HepG2 (cell line): ENCODE data around the gene CBL. TPM values are rescaled to one million over a fixed set of nuclear protein-coding genes. Genes with fewer than 3 reads are reported as not detected.

Experiments used
- ATAC-seq: fragments of 200-7000 bp; cut with Tn5 transposase; 3 replicates; pipeline ENCODE4 v1.9.1; 2020; ENCODE audit warnings: mild to moderate bottlenecking, moderate library complexity
- BruUV-seq: library from RNA; stranded (reverse); fragments of 400-500 nt; replicated peaks from 2 replicates; lab custom pipeline; 2021; lab: Mats Ljungman, UMichigan
- CTCF ChIA-PET: fragments of 300-600 bp; formaldehyde crosslinking; extraction: SDS; loops from one replicate; lab custom pipeline; 2021; ENCODE audit warnings: low total read pairs, inconsistent platforms, low intra/inter-chr PET ratio; lab: Yijun Ruan, JAX
- POLR2A ChIA-PET: fragments of 350-600 bp; sonication (Branson Sonifier 250); formaldehyde crosslinking; loops from one replicate; lab custom pipeline; 2020; ENCODE audit warnings: antibody characterized with exemption, inconsistent platforms; lab: Yijun Ruan, JAX
- DNase-seq: peaks from one replicate; pipeline ENCODE4 v3.0.0-alpha.2; 2015; ENCODE audit warnings: low spot score
- FAIRE-seq: peaks from 3 replicates; lab custom pipeline; 2011; peaks lifted over from hg19 to GRCh38; lab: Jason Lieb, UNC
- H2AFZ ChIP-seq: one replicate; pipeline ENCODE4 v1.6.1; 2011; ENCODE audit warnings: low read length, inconsistent platforms
- H3K27ac ChIP-seq: fragments of 300-600 bp; 3 replicates; pipeline ENCODE4 v1.8.0; 2011; ENCODE audit warnings: mixed run types, mild to moderate bottlenecking, mixed read lengths, low read length, inconsistent platforms; ENCODE audit not compliant: insufficient read depth; ENCODE audit errors: extremely low read length
- H3K27me3 ChIP-seq, 2 experiments: fragments of 200-600 bp in 1 of 2; 2 replicates in 1 of 2; 3 replicates in 1 of 2; pipeline versions ENCODE4 v1.6.0 to v1.8.0; 2011; ENCODE audit warnings: low read length in 2 of 2, mild to moderate bottlenecking in 2 of 2, moderate library complexity in 2 of 2, inconsistent platforms in 1 of 2; ENCODE audit not compliant: insufficient read depth in 2 of 2, control insufficient read depth in 1 of 2
- H3K36me3 ChIP-seq, 2 experiments: fragments of 200-600 bp in 1 of 2; replicated peaks in 1 of 2; 2 replicates in 1 of 2; 3 replicates in 1 of 2; pipeline versions ENCODE4 v1.5.1 to v1.8.0; 2011; ENCODE audit warnings: low read length in 2 of 2, inconsistent platforms in 1 of 2; ENCODE audit not compliant: insufficient read depth in 2 of 2, control insufficient read depth in 1 of 2
- H3K4me1 ChIP-seq: 2 replicates; pipeline ENCODE4 v1.5.1; 2012; ENCODE audit warnings: low read length, inconsistent platforms; ENCODE audit not compliant: insufficient read depth
- H3K4me2 ChIP-seq: 2 replicates; pipeline ENCODE4 v1.6.0; 2011; ENCODE audit warnings: low read depth, low read length, inconsistent platforms
- H3K4me3 ChIP-seq, 3 experiments: fragments of 200-600 bp in 1 of 3; sonication (generic), shearing (Covaris generic) in 1 of 3; replicated peaks in 1 of 3; 2 replicates each; pipeline ENCODE4 v1.5.1; 2011 to 2016; ENCODE audit warnings: low read length in 3 of 3, inconsistent platforms in 2 of 3, low read depth in 2 of 3, mild to moderate bottlenecking in 2 of 3, control low read depth in 1 of 3, mixed read lengths in 1 of 3; ENCODE audit not compliant: insufficient read depth in 1 of 3
- H3K79me2 ChIP-seq: one replicate; pipeline ENCODE4 v1.6.1; 2011; ENCODE audit warnings: low read length, inconsistent platforms; ENCODE audit not compliant: insufficient read depth
- H3K9ac ChIP-seq: 2 replicates; pipeline ENCODE4 v1.6.0; 2011; ENCODE audit warnings: mild to moderate bottlenecking, low read depth, low read length, inconsistent platforms; ENCODE audit not compliant: insufficient read depth
- H3K9me3 ChIP-seq: 2 replicates; pipeline ENCODE4 v1.5.1; 2012; ENCODE audit warnings: mild to moderate bottlenecking, low read length
- H4K20me1 ChIP-seq: 2 replicates; pipeline ENCODE4 v1.6.0; 2011; ENCODE audit warnings: inconsistent platforms, mild to moderate bottlenecking, low read length, moderate library complexity; ENCODE audit not compliant: insufficient read depth
- ARHGAP35 ChIP-seq: sonication (generic); formaldehyde crosslinking; IDR thresholded peaks from 2 replicates; pipeline ENCODE4 v1.9.0; 2022; ENCODE audit warnings: mild to moderate bottlenecking, inconsistent platforms, moderate library complexity, missing genetic modification reagents, borderline replicate concordance
- ASH2L ChIP-seq: fragments of 300-600, 200-600 bp; sonication (generic); IDR thresholded peaks from 2 replicates; pipeline ENCODE4 v1.7.0; 2017; ENCODE audit warnings: low read depth, mild to moderate bottlenecking, moderate library complexity, mixed read lengths, low read length; ENCODE audit not compliant: insufficient read length
- ZMYM3 ChIP-seq: sonication (generic); formaldehyde crosslinking; IDR thresholded peaks from 2 replicates; pipeline ENCODE4 v1.5.1; 2020; ENCODE audit warnings: mild to moderate bottlenecking, missing genetic modification reagents
- WGBS: methylation state at CpG from one replicate; pipeline ENCODE4 v1.1.6; 2017; ENCODE audit warnings: low lambda C conversion rate; 5-methylcytosine and 5-hydroxymethylcytosine counted together
- in situ Hi-C: cut with HindIII; loops from 2 replicates; pipeline ENCODE4 v1.10.0; 2017; ENCODE audit warnings: low pct_unique_long_range_greater_than_20kb; ENCODE audit not compliant: extremely low pct_ligation_motif_present
- intact Hi-C: fragments of 100-400 bp; cut with micrococcal nuclease; formaldehyde crosslinking; loops from one replicate; pipeline ENCODE4 v1.10.0; 2022; ENCODE audit not compliant: unreplicated experiment
- polyA plus RNA-seq, 8 experiments: library from polyadenylated mRNA; depleted of rRNA in 3 of 8; stranded (reverse) in 7 of 8; unstranded in 1 of 8; fragments of >200 nt; fragmentation: Illumina TruSeq in 4 of 8; extraction: Trizol in 4 of 8; gene quantifications; 2 replicates each; pipeline versions ENCODE4 v1.2.1 to v1.2.3, GENCODE V29; 2011 to 2016; ENCODE audit warnings: low read depth in 4 of 8, missing spikeins in 1 of 8, mixed read lengths in 1 of 8; ENCODE audit not compliant: insufficient read depth in 1 of 8
- total RNA-seq, 5 experiments: library from RNA; depleted of rRNA; stranded (reverse); fragments of >200 nt; fragmentation: Illumina TruSeq; extraction: Trizol; gene quantifications; 2 replicates each; pipeline ENCODE4 v1.2.3, GENCODE V29; 2016; ENCODE audit warnings: low read depth in 1 of 5
- TF ChIP-seq, protein P1 (sequence below): fragments of 450-650 bp; IDR thresholded peaks from 2 replicates; pipeline ENCODE4 v1.6.1; 2017
- TF ChIP-seq, protein P2 (sequence below): sonication (generic); formaldehyde crosslinking; IDR thresholded peaks from 2 replicates; pipeline ENCODE4 v1.8.0; 2023; ENCODE audit warnings: mild to moderate bottlenecking, missing genetic modification reagents
- TF ChIP-seq, protein P3 (sequence below): IDR thresholded peaks from 2 replicates; pipeline ENCODE4 v1.6.1; 2016; ENCODE audit warnings: low read depth, borderline replicate concordance
- TF ChIP-seq, protein P4 (sequence below): sonication (generic); formaldehyde crosslinking; IDR thresholded peaks from 2 replicates; pipeline ENCODE4 v1.9.0; 2021; ENCODE audit warnings: missing genetic modification reagents, borderline replicate concordance

Gene CBL
- total and polyA plus RNA-seq, 2 of the 13 experiments (the other 11 are each of a cell fraction or from before 2014, with no cell fraction given), result 6.6 to 7.4 TPM

DNA sequence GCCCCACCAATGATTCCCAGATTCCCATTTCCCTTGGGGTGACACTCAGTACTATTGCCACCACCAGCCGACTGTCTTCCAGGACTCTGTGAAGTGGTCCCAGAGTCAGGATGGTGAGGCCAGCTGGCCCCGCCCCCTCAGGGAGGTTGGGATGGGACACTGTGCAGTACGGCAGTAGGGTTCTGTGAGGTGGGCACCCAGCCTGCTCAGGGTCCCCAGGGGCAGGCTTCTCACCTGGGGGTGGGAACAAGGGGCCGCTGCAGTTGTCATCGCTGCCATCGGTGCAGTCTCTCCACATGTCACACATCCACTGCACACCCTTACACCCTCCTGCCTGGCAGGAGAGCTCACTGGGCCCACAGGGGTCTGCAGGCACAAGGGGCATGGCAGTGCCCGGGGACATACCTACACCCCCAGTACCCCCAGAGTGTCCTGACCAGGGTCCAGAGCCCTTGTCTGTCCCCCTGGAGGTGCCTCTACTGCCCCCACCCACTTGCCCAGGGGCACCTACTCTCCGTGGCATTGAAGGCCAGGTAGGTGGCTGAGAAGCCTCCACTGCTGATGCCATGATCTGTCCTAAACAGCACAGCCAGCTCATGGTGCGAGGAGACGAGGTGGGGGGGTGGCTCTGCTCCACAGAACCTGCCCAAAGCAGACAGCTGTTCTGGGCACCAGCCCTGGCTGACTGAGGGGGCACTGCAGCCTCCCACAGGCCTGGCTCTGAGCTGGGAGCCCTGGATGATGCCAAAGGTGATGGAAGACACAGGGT lies 136.4 kb downstream of the CBL start:
- Histone ChIP-seq H4K20me1 (peaks cover 4% of the 10 kb centered on the region; the same call in 1 of the 2 replicates), H3K79me2 (no peaks in the 10 kb centered on the region), H3K27ac (no peak overlapping the region), H2AFZ (no peak overlapping the region), H3K9me3 (no peaks in the 10 kb centered on the region), H3K27me3 (peaks cover 2 to 56% of the 10 kb centered on the region in 2 experiments; a peak in 4 of 5 replicates), H3K4me3 (no peak overlapping the region), H3K4me1 (peaks cover 38% of the 10 kb centered on the region), H3K4me2 (no peak overlapping the region), H3K9ac (no peak overlapping the region), H3K36me3 (no peaks in the 10 kb centered on the region)
- ATAC-seq, result no peak
- DNase-seq, result no peak
- CTCF ChIA-PET, result no interaction called here
- TF ChIP-seq, protein P1, sequence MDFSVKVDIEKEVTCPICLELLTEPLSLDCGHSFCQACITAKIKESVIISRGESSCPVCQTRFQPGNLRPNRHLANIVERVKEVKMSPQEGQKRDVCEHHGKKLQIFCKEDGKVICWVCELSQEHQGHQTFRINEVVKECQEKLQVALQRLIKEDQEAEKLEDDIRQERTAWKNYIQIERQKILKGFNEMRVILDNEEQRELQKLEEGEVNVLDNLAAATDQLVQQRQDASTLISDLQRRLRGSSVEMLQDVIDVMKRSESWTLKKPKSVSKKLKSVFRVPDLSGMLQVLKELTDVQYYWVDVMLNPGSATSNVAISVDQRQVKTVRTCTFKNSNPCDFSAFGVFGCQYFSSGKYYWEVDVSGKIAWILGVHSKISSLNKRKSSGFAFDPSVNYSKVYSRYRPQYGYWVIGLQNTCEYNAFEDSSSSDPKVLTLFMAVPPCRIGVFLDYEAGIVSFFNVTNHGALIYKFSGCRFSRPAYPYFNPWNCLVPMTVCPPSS, result no peak
- TF ChIP-seq ARHGAP35 (CRISPR knock-in tag), result no peak
- TF ChIP-seq, protein P2, sequence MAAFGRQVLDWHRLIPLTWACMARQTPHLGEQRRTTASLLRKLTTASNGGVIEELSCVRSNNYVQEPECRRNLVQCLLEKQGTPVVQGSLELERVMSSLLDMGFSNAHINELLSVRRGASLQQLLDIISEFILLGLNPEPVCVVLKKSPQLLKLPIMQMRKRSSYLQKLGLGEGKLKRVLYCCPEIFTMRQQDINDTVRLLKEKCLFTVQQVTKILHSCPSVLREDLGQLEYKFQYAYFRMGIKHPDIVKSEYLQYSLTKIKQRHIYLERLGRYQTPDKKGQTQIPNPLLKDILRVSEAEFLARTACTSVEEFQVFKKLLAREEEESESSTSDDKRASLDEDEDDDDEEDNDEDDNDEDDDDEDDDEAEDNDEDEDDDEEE (CRISPR knock-in tag), result no peak
- TF ChIP-seq, protein P3, sequence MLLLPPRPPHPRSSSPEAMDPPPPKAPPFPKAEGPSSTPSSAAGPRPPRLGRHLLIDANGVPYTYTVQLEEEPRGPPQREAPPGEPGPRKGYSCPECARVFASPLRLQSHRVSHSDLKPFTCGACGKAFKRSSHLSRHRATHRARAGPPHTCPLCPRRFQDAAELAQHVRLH (CRISPR knock-in tag), result no peak
- TF ChIP-seq ASH2L, result no peak
- TF ChIP-seq, protein P4, sequence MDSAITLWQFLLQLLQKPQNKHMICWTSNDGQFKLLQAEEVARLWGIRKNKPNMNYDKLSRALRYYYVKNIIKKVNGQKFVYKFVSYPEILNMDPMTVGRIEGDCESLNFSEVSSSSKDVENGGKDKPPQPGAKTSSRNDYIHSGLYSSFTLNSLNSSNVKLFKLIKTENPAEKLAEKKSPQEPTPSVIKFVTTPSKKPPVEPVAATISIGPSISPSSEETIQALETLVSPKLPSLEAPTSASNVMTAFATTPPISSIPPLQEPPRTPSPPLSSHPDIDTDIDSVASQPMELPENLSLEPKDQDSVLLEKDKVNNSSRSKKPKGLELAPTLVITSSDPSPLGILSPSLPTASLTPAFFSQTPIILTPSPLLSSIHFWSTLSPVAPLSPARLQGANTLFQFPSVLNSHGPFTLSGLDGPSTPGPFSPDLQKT (CRISPR knock-in tag), result no peak
- no peak for TF ChIP-seq ZMYM3 (CRISPR knock-in tag)
- BruUV-seq, result no TSS peak
- no peak for FAIRE-seq
- POLR2A ChIA-PET, result interaction anchor here (0.7 to 3.2 kb wide), 3 partner anchors 26 to 111 kb away, joined by 3 to 14 read pairs (median 4); no protein-coding TSS in a partner anchor
- WGBS, result 34% methylated on average over 4 of the region's 10 CpGs
- in situ Hi-C loops (no loop called here), intact Hi-C loops (no loop called here)
